ENCODE data around the gene HIVEP3. TPM values are rescaled to one million over a fixed set of nuclear protein-coding genes. Genes with fewer than 3 reads are reported as not detected.
A peak's percentile ranks its signal among the peaks of the same experiment; 100 is the strongest.

HIVEP3 gene
- total and polyA plus RNA-seq, 3 experiments from 2014 or later, result 15.1 to 24.0 (median 23.0) TPM

DNA sequence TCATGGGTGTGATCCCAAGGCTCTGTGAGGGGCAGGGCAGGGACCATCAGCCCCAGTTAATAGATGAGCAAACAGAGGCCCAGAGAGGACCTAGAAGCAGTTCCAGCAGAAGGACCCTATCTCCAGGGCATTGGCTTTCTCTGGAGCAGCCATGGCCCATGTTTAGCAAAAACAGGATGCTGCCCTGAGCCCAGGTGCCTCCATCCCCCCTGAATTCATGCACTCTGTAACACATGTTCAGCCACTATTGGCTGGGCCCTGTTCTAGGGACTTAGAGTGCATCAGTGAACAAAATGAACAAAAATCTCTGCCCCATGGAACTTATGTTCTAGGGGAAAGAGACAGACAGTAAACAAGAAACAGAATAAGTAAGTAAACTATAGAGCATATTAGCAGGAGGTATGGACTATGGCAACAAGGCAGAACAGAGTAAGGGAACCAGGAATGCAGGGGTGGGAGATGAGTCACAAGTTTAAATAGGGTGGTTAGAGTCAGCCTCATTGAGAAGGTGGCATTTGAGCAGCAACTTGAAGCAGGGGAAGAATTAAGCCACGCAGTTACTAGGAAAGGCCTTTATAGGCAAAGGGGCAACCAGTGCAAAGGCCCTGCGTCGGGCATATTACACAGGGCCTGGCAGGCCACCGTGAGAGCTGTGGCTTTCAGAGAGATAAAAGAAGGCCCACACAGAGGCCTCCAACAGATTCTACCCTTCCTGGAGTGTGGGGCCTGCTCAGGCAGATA is 248.3 kb downstream of the HIVEP3 start:
- ChIA-PET POLR2A (no interaction called here), CTCF (no interaction called here)
- Mint-ChIP-seq H3K27ac (peak overlapping the region in 6 of 8 donors; percentile 2 to 82 (median 31)), H3K36me3 (no peaks in the 10 kb centered on the region), H3K4me3 (peak overlapping the region in 1 of 7 donors; percentile 5), H3K9me3 (no peaks in the 10 kb centered on the region), H3K4me1 (peaks cover 80 to 96% (median 96%) of the 10 kb centered on the region in 3 donors), H3K27me3 (no peaks in the 10 kb centered on the region)
- Histone ChIP-seq H3K36me3 (ENCODE audit: insufficient read depth, low read length) (no peaks in the 10 kb centered on the region), H3K4me3 (ENCODE audit: low read length) (no peak overlapping the region), H3K27ac (ENCODE audit: low read depth, low read length) (no peak overlapping the region), H3K9me3 (ENCODE audit: low read length) (no peaks in the 10 kb centered on the region), H3K4me1 (ENCODE audit: insufficient read depth, low read length) (peaks cover 92% of the 10 kb centered on the region), H3K27me3 (ENCODE audit: insufficient read depth, low read length, poor library complexity, severe bottlenecking) (no peaks in the 10 kb centered on the region)
- no peak for DNase-seq

DNA sequence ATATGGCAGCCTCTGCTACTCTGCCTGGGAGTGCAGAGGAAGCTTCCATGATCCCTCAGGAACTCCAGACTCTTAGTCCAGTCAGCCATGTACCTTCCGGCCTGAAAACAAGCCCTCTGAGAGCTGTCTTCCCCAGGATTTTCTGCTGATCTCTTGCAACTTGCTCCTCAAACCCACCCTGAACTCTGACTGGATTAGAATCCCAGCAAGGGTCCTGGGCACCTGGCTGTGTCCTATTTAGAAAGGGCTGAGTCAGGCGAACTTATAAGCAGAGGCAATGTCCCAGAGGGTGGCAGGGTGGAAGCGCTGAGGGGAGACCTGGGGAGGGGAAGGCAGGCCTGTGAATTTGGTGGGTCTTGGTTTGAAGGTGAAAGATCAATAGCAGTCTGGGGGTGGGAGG is 249.8 kb downstream of the HIVEP3 start:
- H3K9me3 Mint-ChIP-seq, result no peaks in the 10 kb centered on the region
- Histone ChIP-seq H3K4me3 (ENCODE audit: low read length) (no peak overlapping the region), H3K27me3 (ENCODE audit: insufficient read depth, low read length, poor library complexity, severe bottlenecking) (no peaks in the 10 kb centered on the region), H3K27ac (ENCODE audit: low read depth, low read length) (no peak overlapping the region), H3K9me3 (ENCODE audit: low read length) (no peaks in the 10 kb centered on the region), H3K36me3 (ENCODE audit: insufficient read depth, low read length) (no peaks in the 10 kb centered on the region), H3K4me1 (ENCODE audit: insufficient read depth, low read length) (peaks cover 78% of the 10 kb centered on the region)
- CTCF ChIA-PET, result no interaction called here
- POLR2A ChIA-PET, result interaction anchor here (0.6 kb wide), 1 partner anchor 579 kb away, joined by 4 read pairs; no protein-coding TSS in a partner anchor
- H3K36me3 Mint-ChIP-seq, result no peaks in the 10 kb centered on the region
- no peak for DNase-seq
- no peak overlapping the region for H3K4me3 Mint-ChIP-seq
- no peaks in the 10 kb centered on the region for H3K27me3 Mint-ChIP-seq
- peak overlapping the region in 3 of 8 donors; percentile 38 to 68 (median 52) for H3K27ac Mint-ChIP-seq
- H3K4me1 Mint-ChIP-seq, result peaks cover 79 to 96% (median 96%) of the 10 kb centered on the region in 3 donors

DNA sequence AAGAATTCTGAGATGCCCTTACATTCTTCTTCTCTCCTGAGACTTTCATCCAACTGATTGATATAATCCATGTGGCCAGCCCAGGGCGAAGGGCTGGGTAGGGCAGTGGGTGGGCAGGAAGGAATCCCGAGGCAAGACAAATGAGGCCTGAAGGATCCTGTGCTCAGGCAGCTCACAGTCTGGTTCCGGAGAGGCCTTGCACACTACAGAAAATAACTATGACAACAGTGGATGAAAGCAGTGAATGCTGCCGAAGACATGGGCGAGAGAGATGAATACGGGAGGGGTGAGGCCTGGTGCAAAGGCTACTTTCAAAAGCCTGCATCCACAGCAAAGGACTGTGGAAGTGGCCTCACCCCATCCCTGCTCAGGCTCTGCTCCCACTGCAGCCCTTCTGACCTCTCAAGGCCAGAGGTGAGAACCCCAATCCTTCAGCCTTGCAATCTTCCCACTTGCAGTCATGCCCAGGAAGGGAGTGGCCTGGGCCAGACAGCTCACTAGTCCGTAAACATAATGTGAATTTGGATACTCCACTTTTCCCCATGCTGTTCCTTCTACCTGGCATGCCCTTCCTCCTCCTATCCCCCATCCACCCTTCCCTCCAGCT is 250.6 kb downstream of the HIVEP3 start:
- H3K27ac Mint-ChIP-seq, result peak overlapping the region in 3 of 8 donors; percentile 11 to 94 (median 90)

DNA sequence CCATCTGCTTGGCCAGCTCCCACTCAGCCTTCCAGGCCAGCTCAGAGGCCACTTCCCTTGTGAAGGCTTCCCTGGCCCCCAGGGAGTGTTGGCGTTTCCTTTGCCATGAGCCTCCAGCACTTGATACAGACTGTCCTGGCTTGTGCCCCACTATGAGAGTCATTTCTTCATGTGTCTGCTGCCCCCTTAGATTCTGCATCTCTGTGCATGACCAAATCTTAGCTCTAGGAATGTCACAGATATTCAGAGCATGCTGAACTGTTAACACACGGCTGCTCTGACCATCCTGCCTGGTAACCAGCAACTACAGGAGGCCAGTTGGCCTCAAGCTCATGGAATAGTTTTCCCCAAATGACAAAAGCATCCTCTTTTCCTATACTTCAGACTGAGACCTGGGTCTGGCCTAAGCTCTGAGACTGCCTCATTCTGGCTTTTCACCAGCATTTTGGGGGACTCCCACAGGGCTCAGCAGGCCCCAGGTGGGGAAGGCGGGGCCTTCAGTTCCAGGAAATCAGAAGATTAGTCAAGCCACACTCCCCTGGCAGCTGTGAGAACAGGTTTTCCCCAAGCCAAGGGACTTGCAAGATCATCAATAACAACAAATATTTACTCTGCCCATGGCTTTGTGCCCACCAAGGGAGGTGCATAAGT is 251.6 kb downstream of the HIVEP3 start:
- H3K4me3 ChIP-seq (ENCODE audit: low read length), result no peak overlapping the region
- H3K36me3 ChIP-seq (ENCODE audit: insufficient read depth, low read length), result no peaks in the 10 kb centered on the region
- Mint-ChIP-seq H3K36me3 (no peaks in the 10 kb centered on the region), H3K4me3 (peak overlapping the region in 6 of 7 donors; percentile 5 to 82 (median 42)), H3K27ac (peak overlapping the region; percentile 69 to 94 (median 84)), H3K27me3 (no peaks in the 10 kb centered on the region), H3K9me3 (no peaks in the 10 kb centered on the region), H3K4me1 (peaks cover 63 to 86% (median 81%) of the 10 kb centered on the region in 3 donors)
- no peak overlapping the region for H3K27ac ChIP-seq (ENCODE audit: low read depth, low read length)
- no peaks in the 10 kb centered on the region for H3K9me3 ChIP-seq (ENCODE audit: low read length)
- POLR2A ChIA-PET, result no interaction called here
- no peaks in the 10 kb centered on the region for H3K27me3 ChIP-seq (ENCODE audit: insufficient read depth, low read length, poor library complexity, severe bottlenecking)
- CTCF ChIA-PET, result interaction anchor here (1.0 to 1.4 kb wide), 3 partner anchors 94 to 507 kb away, joined by 3 read pairs; no protein-coding TSS in a partner anchor
- DNase-seq, result peak in 4 of 5 donors; percentile 32 to 61 (median 38)
- peaks cover 59% of the 10 kb centered on the region for H3K4me1 ChIP-seq (ENCODE audit: insufficient read depth, low read length)

More for the DNA sequence above, 250.6 kb downstream of the HIVEP3 start:
- Histone ChIP-seq H3K36me3 (ENCODE audit: insufficient read depth, low read length) (no peaks in the 10 kb centered on the region), H3K4me3 (ENCODE audit: low read length) (no peak overlapping the region), H3K9me3 (ENCODE audit: low read length) (no peaks in the 10 kb centered on the region), H3K27me3 (ENCODE audit: insufficient read depth, low read length, poor library complexity, severe bottlenecking) (no peaks in the 10 kb centered on the region), H3K4me1 (ENCODE audit: insufficient read depth, low read length) (peaks cover 70% of the 10 kb centered on the region), H3K27ac (ENCODE audit: low read depth, low read length) (no peak overlapping the region)
- Mint-ChIP-seq H3K36me3 (no peaks in the 10 kb centered on the region), H3K4me3 (peak overlapping the region in 1 of 7 donors; percentile 82), H3K9me3 (no peaks in the 10 kb centered on the region), H3K4me1 (peaks cover 74 to 94% (median 92%) of the 10 kb centered on the region in 3 donors), H3K27me3 (no peaks in the 10 kb centered on the region)
- POLR2A ChIA-PET, result interaction anchor here (0.6 to 1.0 kb wide), 2 partner anchors 16 to 580 kb away, joined by 3 to 4 read pairs; no protein-coding TSS in a partner anchor
- DNase-seq, result no peak
- CTCF ChIA-PET, result no interaction called here

- Mint-ChIP-seq H3K27ac (peak overlapping the region; percentile 75 to 94 (median 84)), H3K9me3 (no peaks in the 10 kb centered on the region), H3K36me3 (peaks cover 0 to 1% (median 0%) of the 10 kb centered on the region in 3 donors), H3K4me3 (peak overlapping the region in 3 of 7 donors; percentile 27 to 54 (median 32)), H3K27me3 (no peaks in the 10 kb centered on the region), H3K4me1 (peaks cover 59 to 83% (median 76%) of the 10 kb centered on the region in 3 donors)
- Histone ChIP-seq H3K27ac (ENCODE audit: low read depth, low read length) (no peak overlapping the region), H3K9me3 (ENCODE audit: low read length) (no peaks in the 10 kb centered on the region), H3K27me3 (ENCODE audit: insufficient read depth, low read length, poor library complexity, severe bottlenecking) (no peaks in the 10 kb centered on the region), H3K36me3 (ENCODE audit: insufficient read depth, low read length) (no peaks in the 10 kb centered on the region), H3K4me1 (ENCODE audit: insufficient read depth, low read length) (peaks cover 54% of the 10 kb centered on the region), H3K4me3 (ENCODE audit: low read length) (no peak overlapping the region)
- POLR2A ChIA-PET, result no interaction called here
- DNase-seq, result no peak
- CTCF ChIA-PET, result interaction anchor here (1.0 to 1.4 kb wide), 3 partner anchors 93 to 507 kb away, joined by 3 read pairs; no protein-coding TSS in a partner anchor
Observed at GRCh38 chr1:41665962-41666917, 252.5 kb downstream of the HIVEP3 start.

GRCh38 chr1:41664861-41665640 is 253.7 kb downstream of the HIVEP3 start:
- Mint-ChIP-seq H3K27ac (peak overlapping the region; percentile 64 to 94 (median 78)), H3K9me3 (no peaks in the 10 kb centered on the region)
- no peak overlapping the region for H3K27ac ChIP-seq (ENCODE audit: low read depth, low read length)

More at GRCh38 chr1:41664861-41665640, 253.7 kb downstream of the HIVEP3 start:
- Mint-ChIP-seq H3K4me1 (peaks cover 64 to 87% (median 80%) of the 10 kb centered on the region in 3 donors), H3K4me3 (peak overlapping the region in 1 of 7 donors; percentile 63), H3K27me3 (no peaks in the 10 kb centered on the region), H3K36me3 (peaks cover 0 to 1% (median 0%) of the 10 kb centered on the region in 3 donors)
- Histone ChIP-seq H3K9me3 (ENCODE audit: low read length) (no peaks in the 10 kb centered on the region), H3K36me3 (ENCODE audit: insufficient read depth, low read length) (no peaks in the 10 kb centered on the region), H3K27me3 (ENCODE audit: insufficient read depth, low read length, poor library complexity, severe bottlenecking) (no peaks in the 10 kb centered on the region), H3K4me1 (ENCODE audit: insufficient read depth, low read length) (peaks cover 53% of the 10 kb centered on the region), H3K4me3 (ENCODE audit: low read length) (no peak overlapping the region)
- DNase-seq, result no peak
- ChIA-PET POLR2A (interaction anchor here (1.8 kb wide), 1 partner anchor 8 kb away, joined by 5 read pairs; no protein-coding TSS in a partner anchor), CTCF (no interaction called here)
